ENCODE data around the gene ATP4B.
A peak's percentile ranks its signal among the peaks of the same experiment; 100 is the strongest.
"Not testable (repeated sequence)": the region's sequence is repeated elsewhere in the genome, so short reads cannot be mapped to it uniquely, and the experiment has no call there.

ATP4B gene

DNA sequence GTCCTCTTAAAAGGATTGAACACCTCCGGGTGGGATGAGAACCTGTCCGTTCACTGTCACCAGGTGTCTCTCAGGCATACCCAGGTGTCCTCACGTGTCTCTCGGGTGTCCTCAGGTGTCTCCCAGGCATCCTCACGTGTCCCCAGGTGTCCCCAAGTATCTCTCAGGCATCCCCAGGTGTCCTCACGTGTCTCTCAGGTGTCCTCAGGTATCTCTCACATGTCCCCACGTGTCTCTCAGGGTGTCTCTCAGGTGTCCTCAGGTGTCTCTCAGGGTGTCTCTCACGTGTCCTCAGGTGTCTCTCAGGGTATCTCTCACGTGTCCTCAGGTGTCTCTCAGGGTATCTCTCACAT, 33.8 kb downstream of the ATP4B start:
- DNase-seq, result no peak

DNA sequence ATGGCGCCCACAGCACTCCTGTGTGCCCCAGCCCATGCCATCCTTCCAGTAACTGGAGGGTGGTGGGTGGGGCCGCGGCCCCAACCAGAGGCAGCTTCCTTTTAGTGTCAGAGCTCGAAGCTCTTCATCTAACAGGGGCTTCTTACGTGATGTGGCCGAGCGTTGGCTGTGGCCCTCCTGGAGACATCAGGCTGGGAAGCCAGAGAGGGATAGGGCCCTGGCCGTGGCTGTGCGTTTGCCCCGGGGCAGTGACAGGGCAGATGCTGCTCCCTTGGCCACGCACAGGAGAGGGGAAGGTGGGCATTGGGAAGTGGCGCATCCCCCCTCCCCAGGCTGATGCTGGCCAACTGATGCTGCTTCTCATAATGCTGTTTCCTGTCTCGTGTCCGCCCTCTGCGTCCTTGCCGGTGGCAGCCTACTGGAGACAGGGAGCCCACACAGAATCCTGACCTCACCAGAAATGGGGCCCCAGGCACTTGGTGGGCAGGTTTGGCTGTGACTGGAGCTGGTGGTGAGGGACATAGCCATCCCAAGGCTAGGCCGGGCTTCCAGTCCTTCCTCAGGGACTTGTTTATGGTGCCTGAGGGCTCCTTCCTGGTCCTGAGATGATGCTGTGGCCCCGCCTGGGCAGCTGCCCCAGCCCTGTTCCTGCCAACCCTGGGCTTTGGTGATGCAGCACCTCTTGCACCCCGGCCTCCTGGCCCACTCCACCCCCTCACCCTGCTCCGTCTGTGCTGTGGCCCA, 34.3 kb downstream of the ATP4B start:
- peak; percentile 24 for DNase-seq

DNA sequence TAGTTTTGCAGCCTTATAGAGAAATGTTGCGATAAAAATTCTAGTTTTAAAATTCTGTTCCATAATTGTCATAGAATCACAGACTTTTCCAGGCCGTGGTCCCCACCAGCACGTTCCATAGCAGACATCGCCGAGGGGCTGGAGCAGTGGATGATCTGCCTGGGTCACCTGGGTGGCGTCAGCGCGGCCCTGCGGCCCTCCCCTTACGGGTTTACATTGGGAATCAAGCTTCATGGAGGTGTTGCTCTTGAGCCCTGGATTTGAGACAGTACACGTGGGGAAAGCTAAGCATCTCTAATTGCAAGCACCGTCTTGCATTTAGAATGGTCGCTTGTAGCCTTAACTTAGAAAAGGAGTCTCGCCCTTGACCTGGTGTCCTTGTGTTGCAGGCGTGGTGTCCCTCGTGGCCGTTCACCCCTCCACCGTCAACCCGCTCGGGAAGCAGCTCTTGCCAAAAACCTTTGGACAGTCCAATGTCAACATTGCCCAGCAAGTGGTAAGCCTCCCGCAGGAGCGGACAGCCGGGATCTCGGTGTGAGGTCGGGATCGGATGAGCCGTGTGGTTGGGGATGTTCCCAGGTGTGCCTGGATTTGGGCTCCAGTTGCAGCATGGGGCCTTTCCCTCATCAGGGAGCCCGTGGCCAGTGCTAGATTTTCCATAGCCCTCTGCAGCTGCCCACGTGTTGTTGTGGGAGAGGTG, 35.1 kb downstream of the ATP4B start:
- no peak for DNase-seq

DNA sequence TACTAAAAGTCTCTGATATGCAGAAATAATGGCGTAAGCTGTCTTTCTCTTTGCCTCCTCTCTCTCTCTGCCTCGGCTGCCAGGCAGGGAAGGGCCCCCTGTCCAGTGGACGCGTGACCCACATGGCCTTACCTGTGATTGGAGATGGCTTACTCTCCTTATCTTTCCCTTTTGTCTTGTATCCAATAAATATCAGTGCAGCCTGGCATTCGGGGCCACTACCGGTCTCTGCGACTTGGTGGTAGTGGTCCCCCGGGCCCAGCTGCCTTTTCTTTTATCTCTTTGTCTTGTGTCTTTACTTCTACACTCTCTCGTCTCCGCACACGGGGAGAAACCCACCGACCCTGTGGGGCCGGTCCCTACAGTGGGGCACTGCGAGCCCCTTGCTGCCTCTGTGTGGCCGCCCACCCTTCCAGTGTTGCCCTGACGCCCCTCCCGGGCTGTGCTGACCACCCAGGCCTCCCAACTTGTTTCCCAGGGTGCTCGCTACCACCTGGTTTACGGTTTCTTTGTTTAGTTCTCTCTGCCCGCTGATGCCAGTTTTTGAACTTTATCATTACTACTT, 35.9 kb downstream of the ATP4B start:
- not testable (repeated sequence) for DNase-seq

DNA sequence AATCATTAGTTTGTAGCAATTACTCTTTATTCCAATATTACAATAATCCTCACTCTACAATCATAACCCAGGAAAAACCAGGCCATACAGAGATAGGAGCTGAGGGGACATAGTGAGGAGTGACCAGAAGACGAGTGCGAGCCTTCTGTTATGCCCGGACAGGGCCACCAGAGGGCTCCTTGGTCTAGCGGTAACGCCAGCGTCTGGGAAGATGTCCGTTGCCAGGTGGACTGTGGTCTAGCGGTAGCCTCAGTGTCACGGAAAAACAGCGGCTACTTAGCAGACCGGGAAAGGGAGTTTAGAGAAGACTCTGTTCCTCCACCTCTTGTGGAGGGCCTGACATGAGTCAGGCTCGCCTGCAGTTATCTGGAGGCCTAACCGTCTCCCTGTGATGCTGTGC, 36.5 kb downstream of the ATP4B start:
- DNase-seq, result peak; percentile 10

DNA sequence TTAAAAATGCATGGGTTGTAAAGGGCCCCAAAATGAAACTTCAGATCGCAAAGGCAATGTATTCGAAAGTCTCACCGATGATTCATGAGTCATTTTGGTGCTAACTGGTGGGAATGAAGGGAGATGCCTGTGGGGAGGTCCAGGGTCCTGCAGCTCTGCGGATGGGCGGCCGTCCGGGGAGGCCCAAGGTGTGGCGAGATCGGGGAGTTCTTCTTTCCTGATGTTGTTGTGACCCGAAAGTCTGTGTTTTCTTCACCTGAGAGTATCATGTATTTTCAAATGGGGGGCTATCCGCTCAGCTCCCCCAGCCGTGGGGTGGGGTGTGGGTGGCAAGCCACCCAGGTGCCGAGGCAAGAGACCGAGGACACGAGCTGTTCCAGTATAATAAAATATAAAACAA, 37.0 kb downstream of the ATP4B start:
- DNase-seq, result no peak

DNA sequence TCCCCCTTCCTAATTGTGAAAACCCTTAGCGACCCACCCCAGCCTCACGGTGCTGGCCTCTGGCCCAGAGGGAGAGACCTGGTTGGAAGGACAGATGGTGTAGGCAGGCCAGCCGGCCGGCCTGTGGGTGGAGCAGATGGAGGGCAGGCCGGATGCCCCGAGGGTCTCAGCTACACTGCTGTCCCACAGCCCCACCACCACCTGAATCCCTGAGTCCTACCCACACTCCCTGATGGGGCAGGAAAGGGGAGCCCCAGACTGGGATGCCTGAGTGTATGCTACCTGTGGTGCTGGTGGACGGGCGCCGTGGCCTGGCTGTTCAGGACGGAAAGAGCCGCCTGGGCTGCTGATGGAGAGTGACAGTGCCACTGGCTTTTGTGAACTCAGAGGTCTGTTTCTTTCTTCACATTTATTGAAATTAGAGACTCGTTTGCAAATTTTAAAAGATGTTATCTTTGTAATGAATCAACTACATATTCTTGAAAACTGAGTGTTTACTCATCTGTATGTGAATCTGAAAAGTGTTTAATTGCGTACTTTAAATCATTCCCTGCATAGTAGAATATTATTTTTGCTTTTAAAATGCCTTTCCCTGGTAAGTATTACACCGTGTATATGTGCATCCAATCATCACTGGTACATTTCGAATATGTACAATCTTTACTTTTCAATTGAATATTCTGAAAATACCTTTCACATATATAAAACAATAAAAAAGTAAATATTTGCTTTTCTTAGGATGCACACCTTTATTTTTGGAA, 37.8 kb downstream of the ATP4B start:
- no peak for DNase-seq

DNA sequence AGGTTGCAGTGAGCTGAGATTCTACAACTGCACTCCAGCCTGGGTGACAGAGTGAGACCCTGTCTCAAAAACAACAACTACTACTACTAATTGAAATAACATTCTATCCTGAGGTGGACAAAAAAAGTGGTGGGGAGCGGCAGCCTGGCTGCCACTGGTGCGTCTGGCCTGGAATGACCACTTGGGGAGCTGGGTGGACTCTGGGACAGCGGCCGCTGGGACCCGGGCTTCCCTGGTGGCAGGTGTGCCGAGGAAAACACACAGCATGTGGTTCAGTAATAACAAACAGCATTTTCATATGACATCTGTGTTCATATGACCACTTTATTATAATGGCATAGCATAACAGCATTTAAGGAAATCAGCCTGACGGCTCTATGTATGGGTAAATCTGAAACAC, 39.5 kb downstream of the ATP4B start:
- DNase-seq, result no peak

DNA sequence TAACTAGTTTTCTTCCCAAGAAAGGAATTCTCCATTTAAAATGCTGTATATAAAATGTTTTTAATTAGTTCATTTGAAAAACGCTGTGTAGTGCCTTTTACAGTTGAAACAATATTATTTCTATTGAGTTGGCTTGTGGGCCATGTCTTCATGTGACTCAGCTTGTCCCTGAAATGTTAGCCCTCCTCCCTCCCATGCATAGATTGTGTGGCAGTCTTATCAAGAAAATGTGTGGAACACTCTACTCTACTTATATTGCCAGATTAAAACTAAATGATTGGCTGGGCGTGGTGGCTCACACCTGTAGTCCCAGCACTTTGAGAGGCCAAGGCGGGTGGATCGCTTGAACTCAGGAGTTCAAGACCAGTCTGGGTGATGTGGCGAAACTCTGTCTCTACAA, 40.0 kb downstream of the ATP4B start:
- DNase-seq, result peak; percentile 34

DNA sequence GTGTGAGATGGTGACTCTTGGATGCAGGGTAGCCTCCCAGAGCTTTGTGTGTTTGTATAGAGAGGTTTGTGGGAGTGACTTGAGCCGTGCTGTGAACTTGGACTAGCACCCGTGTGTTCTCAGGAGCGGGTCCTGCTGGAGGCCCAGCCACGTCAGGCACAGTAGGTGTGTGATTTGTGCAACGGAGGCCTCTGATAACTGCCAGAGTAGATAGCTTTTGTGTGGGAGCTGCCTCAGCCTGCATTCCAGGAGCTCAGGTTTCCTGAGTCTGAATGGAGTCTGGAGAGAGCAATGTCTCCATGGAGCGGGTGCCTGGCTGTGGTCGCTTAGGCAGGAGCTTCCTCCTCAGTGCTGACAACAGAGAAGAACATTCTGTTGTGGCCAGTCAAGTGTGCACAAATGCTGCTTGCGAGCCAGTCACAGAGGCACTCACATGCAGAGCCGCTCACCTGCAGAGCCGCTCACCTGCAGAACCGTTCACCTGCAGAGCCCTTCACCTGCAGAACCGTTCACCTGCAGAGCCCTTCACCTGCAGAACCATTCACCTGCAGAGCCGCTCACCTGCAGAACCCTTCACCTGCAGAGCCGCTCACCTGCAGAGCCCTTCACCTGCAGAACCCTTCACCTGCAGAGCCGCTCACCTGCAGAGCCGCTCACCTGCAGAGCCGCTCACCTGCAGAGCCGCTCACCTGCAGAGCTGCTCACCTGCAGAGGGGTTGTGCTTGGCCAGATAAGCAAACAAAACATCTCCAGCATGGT, 40.8 kb downstream of the ATP4B start:
- DNase-seq, result no peak

DNA sequence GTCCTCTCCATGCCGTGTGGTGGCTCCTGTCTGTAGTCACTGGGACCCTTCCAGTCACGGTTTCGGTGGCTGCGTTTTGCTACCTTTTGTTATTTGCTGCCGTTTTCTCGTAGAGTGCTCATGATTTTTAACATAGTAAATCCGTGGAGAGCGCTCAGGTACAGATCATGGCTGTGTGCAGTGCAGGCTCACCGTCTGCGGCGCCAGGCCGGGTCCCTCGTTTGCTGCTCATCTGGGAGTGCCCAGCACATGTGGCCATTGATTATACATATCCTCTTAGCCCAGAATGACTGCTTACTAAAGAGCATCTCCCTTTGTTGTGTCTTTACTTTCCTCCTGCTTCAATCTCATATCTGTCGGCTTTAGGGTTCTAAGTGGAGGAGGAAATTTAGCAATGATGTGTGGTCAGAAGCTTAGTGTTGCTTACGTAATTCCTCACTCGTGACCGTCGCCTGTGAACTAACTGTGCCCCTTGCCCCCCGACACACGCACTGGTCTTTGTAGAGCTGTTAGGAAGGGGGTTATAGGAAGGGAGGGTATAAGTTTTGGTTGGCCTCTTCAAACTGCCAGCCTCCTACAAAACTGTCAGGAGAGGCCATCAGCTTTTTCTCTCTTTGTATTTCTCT, 41.6 kb downstream of the ATP4B start:
- no peak for DNase-seq

DNA sequence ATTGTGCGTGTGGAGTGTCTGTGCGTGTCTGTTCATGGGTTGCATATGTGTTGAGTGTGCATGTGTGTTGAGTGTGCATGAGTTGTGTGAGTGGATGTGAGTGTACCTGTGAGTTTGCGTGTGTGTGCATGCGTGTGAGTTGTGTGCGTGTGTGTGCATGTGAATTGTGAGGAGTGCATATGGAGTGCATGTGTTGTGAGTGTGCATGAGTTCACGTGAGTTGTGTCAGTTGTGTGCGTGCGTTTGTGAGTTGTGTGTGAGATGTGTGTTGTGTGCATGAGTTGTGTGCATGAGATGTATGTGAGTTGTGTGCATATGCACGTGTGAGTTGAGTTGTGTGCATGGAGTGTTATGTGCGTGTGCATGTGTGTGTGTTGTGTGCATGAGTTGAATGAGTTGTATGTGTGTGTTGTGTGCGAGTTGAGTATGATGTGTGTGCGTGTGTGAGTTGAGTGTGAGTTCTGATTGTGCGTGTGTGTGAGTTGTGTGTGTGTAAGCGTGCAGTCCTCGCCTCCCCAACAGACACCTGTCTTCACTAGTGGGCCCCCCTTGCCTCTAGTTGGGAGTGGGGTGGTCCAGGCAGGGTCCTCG, 44.1 kb downstream of the ATP4B start:
- DNase-seq, result no peak

DNA sequence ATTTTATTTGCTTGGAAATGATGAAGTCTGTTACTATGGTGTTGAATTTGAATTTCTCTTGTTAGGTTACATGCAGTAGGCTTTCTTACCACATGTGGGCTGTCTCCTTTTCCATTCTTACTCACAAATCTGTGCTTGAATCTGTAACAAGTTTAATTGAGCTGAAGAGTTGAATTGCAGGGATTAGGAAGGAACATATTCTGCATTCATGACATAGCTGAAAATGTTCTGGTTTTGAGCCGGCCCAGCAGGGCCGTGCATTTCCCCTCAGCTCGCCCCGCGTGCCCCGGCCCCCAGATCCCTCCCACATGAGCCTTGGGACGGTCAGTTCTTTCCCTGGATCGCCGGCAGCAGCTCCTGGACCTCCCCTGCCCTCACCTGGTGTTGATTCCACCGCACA, 45.4 kb downstream of the ATP4B start:
- DNase-seq, result no peak

DNA sequence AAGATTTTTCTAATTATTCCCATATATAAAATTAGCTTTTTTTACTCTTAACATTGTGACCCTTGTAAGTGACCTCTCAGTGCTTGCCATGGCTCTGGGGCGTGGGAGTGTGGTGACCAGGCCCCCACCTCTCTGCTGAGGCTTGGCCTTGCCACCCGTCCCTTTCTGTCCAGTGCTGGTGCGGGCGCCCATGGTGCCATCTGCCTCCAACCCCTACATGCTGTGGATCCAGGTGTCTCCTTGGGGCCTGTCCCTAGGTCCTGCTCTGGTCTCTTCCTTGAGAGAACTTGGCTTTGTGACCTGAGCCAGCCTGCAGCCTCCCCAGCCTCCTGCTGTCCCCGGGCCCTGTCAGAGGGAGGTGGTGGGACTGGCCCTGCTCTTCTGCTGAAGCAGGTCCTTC, 46.0 kb downstream of the ATP4B start:
- no peak for DNase-seq

DNA sequence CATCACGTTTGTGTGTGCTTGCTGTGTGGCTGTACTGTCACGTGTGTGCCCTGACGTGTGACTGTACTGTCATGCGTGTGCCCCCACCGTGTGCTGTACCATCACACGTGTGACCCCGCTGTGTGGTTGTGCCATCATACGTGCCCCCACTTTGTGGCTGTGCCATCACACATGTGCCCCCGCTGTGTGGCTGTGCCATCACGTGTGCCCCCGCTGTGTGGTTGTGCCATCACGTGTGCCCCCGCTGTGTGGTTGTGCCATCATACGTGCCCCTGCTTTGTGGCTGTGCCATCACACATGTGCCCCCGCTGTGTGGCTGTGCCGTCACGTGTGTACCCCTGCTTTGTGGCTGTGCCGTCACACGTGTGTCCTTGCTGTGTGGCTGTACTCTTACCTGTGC, 47.7 kb downstream of the ATP4B start:
- no peak for DNase-seq

DNA sequence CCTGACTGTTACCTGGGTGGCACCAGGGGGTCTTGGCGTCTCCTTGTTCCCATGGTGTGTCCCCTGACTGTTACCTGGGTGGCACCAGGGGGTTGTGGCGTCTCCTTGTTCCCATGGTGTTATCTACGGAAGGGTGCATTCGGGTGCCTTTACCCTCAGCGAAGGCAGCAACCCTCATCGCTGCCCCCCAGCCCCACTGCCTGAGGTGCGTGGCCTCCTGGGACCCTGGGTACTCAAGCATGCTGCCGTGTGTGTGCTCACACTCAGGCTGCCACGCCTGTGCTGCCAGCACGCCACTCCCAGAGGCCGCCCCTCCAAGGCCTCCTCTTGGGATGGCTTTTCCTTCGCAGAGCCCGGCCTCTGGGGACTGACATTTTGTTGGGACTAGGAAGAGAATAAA, 48.4 kb downstream of the ATP4B start:
- no peak for DNase-seq

DNA sequence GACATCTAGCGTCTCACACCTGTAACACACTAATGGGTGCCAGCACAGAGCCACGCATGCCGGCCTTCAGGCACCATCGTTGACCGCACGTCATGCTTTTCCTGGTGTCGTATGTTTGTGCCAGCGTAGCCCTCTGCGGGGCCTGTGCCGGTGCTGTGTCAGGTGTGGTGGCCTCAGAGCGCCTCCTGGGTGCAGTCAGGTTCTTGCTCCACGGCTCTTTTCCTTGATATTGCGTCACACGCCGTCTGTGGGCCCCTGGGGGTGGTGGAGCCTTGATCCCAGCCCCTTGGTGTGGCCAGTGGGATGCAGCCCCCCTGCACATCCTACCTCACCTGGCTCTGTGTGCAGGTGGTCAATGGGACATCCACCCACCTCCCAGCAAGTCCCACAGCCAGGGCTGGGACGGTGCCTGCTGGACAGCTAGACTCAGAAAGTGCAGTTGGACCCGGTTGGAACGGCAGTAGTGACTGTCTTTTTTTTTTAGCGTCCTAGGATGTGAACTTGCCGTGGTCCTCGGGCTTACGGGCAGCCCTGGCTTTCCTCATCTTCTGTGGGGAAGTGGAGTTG, 48.9 kb downstream of the ATP4B start:
- DNase-seq, result no peak

DNA sequence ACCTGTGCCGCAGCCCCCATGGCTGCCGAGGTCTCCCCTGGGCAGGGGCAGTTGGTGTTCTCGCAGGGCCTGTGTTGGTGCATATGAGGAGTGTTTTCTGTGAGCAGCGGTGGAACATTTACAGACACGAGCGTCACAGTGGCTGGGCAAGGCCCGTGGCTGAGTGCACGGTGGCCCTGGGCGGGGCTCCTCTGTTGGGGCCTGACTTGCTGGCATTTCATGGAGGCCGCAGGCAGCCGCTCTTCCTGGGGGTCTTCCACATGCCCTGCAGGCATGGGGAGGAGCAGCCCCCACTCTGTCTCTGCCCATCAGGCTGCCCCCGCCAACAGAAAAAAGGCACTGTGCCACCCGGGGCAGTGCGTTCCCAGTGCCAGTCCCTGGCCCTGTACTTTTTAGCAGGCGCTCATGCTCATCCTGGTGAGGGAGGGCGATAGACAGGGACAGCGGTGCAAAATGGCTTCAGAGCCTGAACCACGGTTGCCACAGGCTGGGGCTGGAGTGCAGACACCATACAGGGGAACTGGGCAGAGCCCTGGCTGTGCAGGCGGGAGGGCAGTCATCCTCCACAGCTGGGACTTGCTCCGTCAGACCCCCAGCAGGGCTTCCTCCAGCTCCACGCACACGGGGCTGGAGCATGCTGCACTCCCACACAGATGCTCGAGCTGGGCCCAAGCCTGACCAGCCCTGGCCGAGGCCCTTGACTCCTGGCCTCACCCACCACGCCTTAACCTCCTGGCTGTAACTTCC, 49.9 kb downstream of the ATP4B start:
- DNase-seq, result no peak

DNA sequence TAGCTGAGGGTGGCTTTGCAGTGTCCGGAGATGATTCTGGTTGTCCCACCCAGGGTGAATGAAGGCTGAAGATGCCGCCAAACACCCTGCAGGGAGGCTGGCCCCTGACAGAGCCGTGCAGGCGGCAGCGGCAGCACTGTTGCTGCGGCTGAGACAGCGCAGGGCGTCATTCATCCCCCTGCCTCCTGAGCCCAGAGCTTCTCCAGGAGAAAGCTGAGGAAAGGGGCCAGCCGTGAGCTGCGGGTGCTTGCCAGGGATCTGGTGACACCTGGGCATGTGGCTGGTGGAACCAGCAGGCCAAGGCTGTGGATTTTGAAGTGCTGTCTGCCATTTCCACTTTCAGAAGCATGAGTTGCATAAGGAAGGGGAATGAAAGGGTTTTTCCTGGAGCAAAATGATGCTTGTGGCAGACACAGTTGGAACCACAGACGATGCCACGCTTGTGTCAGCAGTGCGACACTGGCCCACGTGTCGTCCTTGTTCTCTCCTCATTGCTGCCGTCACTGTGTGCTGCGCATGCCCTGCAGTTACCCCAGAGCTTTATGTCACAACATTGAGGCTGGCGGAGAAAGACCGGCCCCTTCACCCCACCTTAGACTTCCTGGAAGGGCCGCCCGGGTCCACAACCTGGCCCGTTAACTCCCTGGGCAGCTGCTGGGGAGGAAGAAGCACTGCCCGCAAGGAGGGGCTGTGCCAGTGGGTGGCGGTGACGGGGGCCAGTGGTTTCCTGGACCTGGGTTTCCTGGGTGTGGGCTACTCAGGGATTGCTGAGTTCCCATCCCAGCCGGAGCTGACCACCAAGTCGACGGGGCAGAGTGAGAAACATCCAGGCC, 50.7 kb downstream of the ATP4B start:
- no peak for DNase-seq

Data from fibroblast of skin of back (primary cell).